ENCODE measurements around the gene SLC20A1. TPM values are rescaled to one million over a fixed set of nuclear protein-coding genes. Genes with fewer than 3 reads are reported as not detected.

SLC20A1 gene
- total RNA-seq, 1 experiment from 2014 or later, result 99.9 TPM

DNA sequence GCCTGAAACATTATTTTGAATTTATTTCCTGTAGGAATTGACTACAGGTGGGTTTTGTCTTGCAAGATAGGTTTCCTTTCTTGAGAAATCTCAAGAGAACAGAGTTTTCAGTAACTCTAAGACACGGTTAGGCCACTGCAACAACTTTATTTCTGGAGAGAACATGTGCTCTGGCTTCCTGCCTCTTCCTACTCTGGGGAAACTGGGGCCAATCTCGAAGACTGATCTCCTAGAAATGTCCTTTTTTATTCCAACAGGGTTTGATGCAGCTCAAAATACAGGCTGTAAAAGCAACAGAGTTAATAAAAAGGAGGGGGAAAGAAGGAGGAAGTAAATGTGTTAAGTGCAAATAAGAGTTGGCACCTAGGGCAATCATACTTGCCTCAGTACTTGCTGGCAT is 4.0 kb upstream of the SLC20A1 start:
- CTCF ChIA-PET, result no interaction called here
- TF ChIP-seq, protein P1, sequence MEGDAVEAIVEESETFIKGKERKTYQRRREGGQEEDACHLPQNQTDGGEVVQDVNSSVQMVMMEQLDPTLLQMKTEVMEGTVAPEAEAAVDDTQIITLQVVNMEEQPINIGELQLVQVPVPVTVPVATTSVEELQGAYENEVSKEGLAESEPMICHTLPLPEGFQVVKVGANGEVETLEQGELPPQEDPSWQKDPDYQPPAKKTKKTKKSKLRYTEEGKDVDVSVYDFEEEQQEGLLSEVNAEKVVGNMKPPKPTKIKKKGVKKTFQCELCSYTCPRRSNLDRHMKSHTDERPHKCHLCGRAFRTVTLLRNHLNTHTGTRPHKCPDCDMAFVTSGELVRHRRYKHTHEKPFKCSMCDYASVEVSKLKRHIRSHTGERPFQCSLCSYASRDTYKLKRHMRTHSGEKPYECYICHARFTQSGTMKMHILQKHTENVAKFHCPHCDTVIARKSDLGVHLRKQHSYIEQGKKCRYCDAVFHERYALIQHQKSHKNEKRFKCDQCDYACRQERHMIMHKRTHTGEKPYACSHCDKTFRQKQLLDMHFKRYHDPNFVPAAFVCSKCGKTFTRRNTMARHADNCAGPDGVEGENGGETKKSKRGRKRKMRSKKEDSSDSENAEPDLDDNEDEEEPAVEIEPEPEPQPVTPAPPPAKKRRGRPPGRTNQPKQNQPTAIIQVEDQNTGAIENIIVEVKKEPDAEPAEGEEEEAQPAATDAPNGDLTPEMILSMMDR (conservative IDR thresholded peaks at IDR 0.05), result no peak
- no peak for TF ChIP-seq EZH2 (IDR thresholded peaks at IDR 0.05; ENCODE audit: low read depth)
- peaks cover under 1% of the 10 kb centered on the region; the same call in 1 of the 2 replicates for H4K20me1 ChIP-seq (ENCODE audit: insufficient read depth)
- no peaks in the 10 kb centered on the region for H3K9me2 ChIP-seq (ENCODE audit: insufficient read depth)
- DNase-seq, result no peak
- peaks cover under 1% of the 10 kb centered on the region; the same call in 1 of the 2 replicates for H3K36me3 ChIP-seq (ENCODE audit: low read depth)
- peaks cover 61% of the 10 kb centered on the region for H3K4me1 ChIP-seq (replicated peaks; ENCODE audit: insufficient read depth)
- peak overlapping the region; percentile 24; the same call in 1 of the 2 replicates for H3K4me3 ChIP-seq
- intact Hi-C loops (cut with micrococcal nuclease; ENCODE audit: unreplicated experiment), result loop anchor here (5.0 to 10.0 kb wide), 2 partner anchors 433 to 646 kb away; no protein-coding TSS in a partner anchor
- peaks cover 31% of the 10 kb centered on the region for H3K79me2 ChIP-seq (ENCODE audit: low read depth)
- H3K4me2 ChIP-seq, result peak overlapping the region; percentile 98
- no peaks in the 10 kb centered on the region for H3K27me3 ChIP-seq (ENCODE audit: insufficient read depth, low read depth)
- BruUV-seq (replicated peaks), result no TSS peak
- no peak overlapping the region for H2AFZ ChIP-seq
- H3F3A ChIP-seq (ENCODE audit: insufficient read depth, low read depth), result peaks cover 59% of the 10 kb centered on the region
- H3K9me3 ChIP-seq (ENCODE audit: insufficient read depth, low read depth), result no peaks in the 10 kb centered on the region
- POLR2A ChIA-PET (ENCODE audit: unreplicated experiment), result interaction anchor here (0.5 kb wide), 1 partner anchor 89 kb away, joined by 3 read pairs; no protein-coding TSS in a partner anchor
- H3K27ac ChIP-seq, result peak overlapping the region; percentile 99

DNA sequence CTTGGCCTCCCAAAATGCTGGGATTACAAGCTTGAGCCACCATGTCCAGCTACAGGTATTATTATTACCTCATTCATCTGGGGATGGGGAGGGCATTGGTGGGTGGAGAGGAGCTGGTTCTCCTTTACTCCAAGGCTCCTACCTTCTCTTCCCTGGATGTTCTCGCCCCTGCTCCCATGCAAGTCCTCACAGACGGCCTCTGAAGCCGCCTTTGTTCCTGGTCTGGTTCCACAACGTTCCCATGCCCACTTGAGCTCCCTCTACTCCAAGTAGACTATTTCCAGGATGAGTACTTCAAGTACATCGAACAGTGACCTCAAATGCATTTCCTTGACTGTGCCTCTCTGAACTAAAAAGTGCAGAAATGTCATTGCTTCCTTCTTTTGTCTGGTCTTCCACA is 3.2 kb upstream of the SLC20A1 start:
- TF ChIP-seq, protein P1 (conservative IDR thresholded peaks at IDR 0.05), result no peak
- no peak for TF ChIP-seq EZH2 (IDR thresholded peaks at IDR 0.05; ENCODE audit: low read depth)
- Histone ChIP-seq H3F3A (ENCODE audit: insufficient read depth, low read depth) (peaks cover 68% of the 10 kb centered on the region), H2AFZ (no peak overlapping the region), H3K27ac (peak overlapping the region; percentile 99), H3K9me3 (ENCODE audit: insufficient read depth, low read depth) (no peaks in the 10 kb centered on the region), H3K79me2 (ENCODE audit: low read depth) (peaks cover 40% of the 10 kb centered on the region), H4K20me1 (ENCODE audit: insufficient read depth) (peaks cover 8% of the 10 kb centered on the region; the same call in 1 of the 2 replicates), H3K36me3 (ENCODE audit: low read depth) (peaks cover 9% of the 10 kb centered on the region), H3K4me2 (peak overlapping the region; percentile 98), H3K27me3 (ENCODE audit: insufficient read depth, low read depth) (no peaks in the 10 kb centered on the region), H3K4me1 (replicated peaks; ENCODE audit: insufficient read depth) (peaks cover 61% of the 10 kb centered on the region), H3K9me2 (ENCODE audit: insufficient read depth) (no peaks in the 10 kb centered on the region), H3K4me3 (no peak overlapping the region)
- intact Hi-C loops (cut with micrococcal nuclease; ENCODE audit: unreplicated experiment), result loop anchor here (5.0 to 10.0 kb wide), 2 partner anchors 432 to 645 kb away; no protein-coding TSS in a partner anchor
- BruUV-seq (replicated peaks), result no TSS peak
- no peak for DNase-seq
- POLR2A ChIA-PET (ENCODE audit: unreplicated experiment), result interaction anchor here (0.5 kb wide), 1 partner anchor 90 kb away, joined by 3 read pairs; no protein-coding TSS in a partner anchor
- CTCF ChIA-PET, result interaction anchor here (0.5 kb wide), 1 partner anchor 49 kb away, joined by 12 read pairs; no protein-coding TSS in a partner anchor

DNA sequence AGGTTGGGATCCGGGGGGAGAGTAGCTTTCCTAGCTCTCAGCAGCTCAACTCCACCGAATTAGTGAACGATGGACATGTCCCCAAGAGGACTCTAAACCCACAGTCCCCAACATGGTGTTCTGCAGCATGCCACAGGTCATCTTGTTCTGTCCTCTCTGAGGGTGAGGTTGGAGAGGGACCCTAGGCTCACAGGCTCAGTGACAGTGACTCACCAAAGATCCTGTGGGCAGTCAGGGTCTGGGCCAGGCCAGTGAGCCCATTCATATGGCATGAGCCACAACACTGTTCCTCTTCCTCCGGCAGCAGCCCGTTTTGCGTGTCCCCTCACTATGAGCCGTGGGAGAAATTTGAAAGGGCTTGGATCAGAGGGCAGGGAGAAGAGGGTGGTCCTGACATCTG is 2.8 kb upstream of the SLC20A1 start:
- Histone ChIP-seq H4K20me1 (ENCODE audit: insufficient read depth) (peaks cover 12% of the 10 kb centered on the region; the same call in 1 of the 2 replicates), H3K79me2 (ENCODE audit: low read depth) (peaks cover 44% of the 10 kb centered on the region), H3K36me3 (ENCODE audit: low read depth) (peaks cover 13% of the 10 kb centered on the region), H2AFZ (no peak overlapping the region), H3K4me1 (replicated peaks; ENCODE audit: insufficient read depth) (peaks cover 61% of the 10 kb centered on the region), H3K27ac (peak overlapping the region; percentile 99), H3K9me2 (ENCODE audit: insufficient read depth) (no peaks in the 10 kb centered on the region), H3K4me2 (peak overlapping the region; percentile 98), H3K27me3 (ENCODE audit: insufficient read depth, low read depth) (no peaks in the 10 kb centered on the region), H3F3A (ENCODE audit: insufficient read depth, low read depth) (peaks cover 72% of the 10 kb centered on the region), H3K9me3 (ENCODE audit: insufficient read depth, low read depth) (no peaks in the 10 kb centered on the region), H3K4me3 (no peak overlapping the region)
- TF ChIP-seq, protein P1 (conservative IDR thresholded peaks at IDR 0.05), result no peak
- no peak for TF ChIP-seq EZH2 (IDR thresholded peaks at IDR 0.05; ENCODE audit: low read depth)
- no peak for DNase-seq
- POLR2A ChIA-PET (ENCODE audit: unreplicated experiment), result no interaction called here
- intact Hi-C loops (cut with micrococcal nuclease; ENCODE audit: unreplicated experiment), result loop anchor here (5.0 to 10.0 kb wide), 2 partner anchors 432 to 644 kb away; no protein-coding TSS in a partner anchor
- CTCF ChIA-PET, result no interaction called here
- no TSS peak for BruUV-seq (replicated peaks)
